Liver (tissue), 9 donors: ENCODE results near the gene IQSEC1. TPM values are rescaled to one million over a fixed set of nuclear protein-coding genes. Genes with fewer than 3 reads are reported as not detected.

Source experiments
- DNase-seq: peaks from one replicate; pipeline ENCODE4 v3.0.0-alpha.2; 2017; ENCODE audit warnings: low spot score
- H3K27ac ChIP-seq, 2 donors: one replicate each; pipeline ENCODE4 v1.7.0; 2013; ENCODE audit warnings: inconsistent platforms in 2 of 2, low read length in 2 of 2, control low read depth in 1 of 2, low read depth in 1 of 2, mild to moderate bottlenecking in 1 of 2
- H3K27me3 ChIP-seq, 4 donors: one replicate each; pipeline versions ENCODE4 v1.6.1 to v1.7.0; 2013; ENCODE audit warnings: low read length in 3 of 4, inconsistent platforms in 1 of 4, mild to moderate bottlenecking in 1 of 4, moderate library complexity in 1 of 4; ENCODE audit not compliant: control insufficient read depth in 4 of 4, insufficient read depth in 4 of 4
- H3K36me3 ChIP-seq, 4 donors: one replicate each; pipeline versions ENCODE4 v1.6.1 to v1.7.0; 2013; ENCODE audit warnings: low read length in 3 of 4, mild to moderate bottlenecking in 3 of 4, low read depth in 1 of 4, moderate library complexity in 1 of 4; ENCODE audit not compliant: control insufficient read depth in 4 of 4, insufficient read depth in 3 of 4
- H3K4me1 ChIP-seq, 4 donors: one replicate each; pipeline versions ENCODE4 v1.6.1 to v1.7.0; 2013; ENCODE audit warnings: low read length in 3 of 4, mild to moderate bottlenecking in 3 of 4, moderate library complexity in 1 of 4; ENCODE audit not compliant: control insufficient read depth in 4 of 4, insufficient read depth in 4 of 4
- H3K4me3 ChIP-seq, 3 donors: one replicate each; pipeline versions ENCODE4 v1.6.1 to v1.7.0; 2013; ENCODE audit warnings: low read length in 3 of 3, control low read depth in 1 of 3, low read depth in 1 of 3, mild to moderate bottlenecking in 1 of 3
- H3K9ac ChIP-seq, 2 donors: one replicate each; pipeline ENCODE4 v1.7.0; 2013; ENCODE audit warnings: low read length in 2 of 2, mild to moderate bottlenecking in 2 of 2, moderate library complexity in 2 of 2, control low read depth in 1 of 2, low read depth in 1 of 2
- H3K9me3 ChIP-seq, 4 donors: one replicate each; pipeline versions ENCODE4 v1.6.1 to v1.7.0; 2013; ENCODE audit warnings: low read length in 3 of 4; ENCODE audit not compliant: control insufficient read depth in 4 of 4
- ATF3 ChIP-seq: IDR thresholded peaks from 2 replicates; pipeline ENCODE4 v1.6.1; 2016; ENCODE audit warnings: antibody characterized with exemption
- CTCF ChIP-seq: fragments of 150-350 bp; IDR thresholded peaks from 2 replicates; pipeline ENCODE4 v1.5.1; 2017; ENCODE audit warnings: improper control_type of control experiment, low read depth, low read length; ENCODE audit not compliant: missing input control
- FOXA1 ChIP-seq: IDR thresholded peaks from 2 replicates; pipeline ENCODE4 v1.6.1; 2016; ENCODE audit warnings: antibody characterized with exemption
- FOXA2 ChIP-seq: IDR thresholded peaks from 2 replicates; pipeline ENCODE4 v1.6.1; 2016; ENCODE audit warnings: antibody characterized with exemption
- GABPA ChIP-seq, 2 donors: IDR thresholded peaks in 1 of 2; conservative IDR thresholded peaks in 1 of 2; 2 replicates each; pipeline ENCODE4 v1.6.1; 2016; ENCODE audit warnings: antibody characterized with exemption in 2 of 2, mild to moderate bottlenecking in 1 of 2, moderate library complexity in 1 of 2
- HNF4A ChIP-seq, 2 donors: conservative IDR thresholded peaks; 2 replicates each; pipeline ENCODE4 v1.6.1; 2016; ENCODE audit warnings: antibody characterized with exemption in 2 of 2, mild to moderate bottlenecking in 2 of 2
- JUND ChIP-seq, 2 donors: IDR thresholded peaks; 2 replicates each; pipeline ENCODE4 v1.6.1; 2016; ENCODE audit warnings: antibody characterized with exemption in 2 of 2
- MAX ChIP-seq: IDR thresholded peaks from 2 replicates; pipeline ENCODE4 v1.6.1; 2016; ENCODE audit warnings: antibody characterized with exemption
- NR2F2 ChIP-seq: IDR thresholded peaks from 2 replicates; pipeline ENCODE4 v1.6.1; 2016; ENCODE audit warnings: antibody characterized with exemption
- REST ChIP-seq: IDR thresholded peaks from 2 replicates; pipeline ENCODE4 v1.6.1; 2016; ENCODE audit warnings: antibody characterized with exemption, mild to moderate bottlenecking
- RXRA ChIP-seq, 2 donors: IDR thresholded peaks; 2 replicates each; pipeline ENCODE4 v1.6.1; 2017 to 2018; ENCODE audit warnings: antibody characterized with exemption in 2 of 2, mild to moderate bottlenecking in 1 of 2
- SP1 ChIP-seq: IDR thresholded peaks from 2 replicates; pipeline ENCODE4 v1.6.1; 2018; ENCODE audit warnings: antibody characterized with exemption, mild to moderate bottlenecking
- YY1 ChIP-seq: IDR thresholded peaks from 2 replicates; pipeline ENCODE4 v1.6.1; 2016; ENCODE audit warnings: antibody characterized with exemption, mild to moderate bottlenecking
- WGBS: extraction: QIAGEN DNeasy Blood & Tissue Kit; methylation state at CpG from one replicate; pipeline ENCODE4 v1.1.7; 2013; 5-methylcytosine and 5-hydroxymethylcytosine counted together
- polyA plus RNA-seq, 2 donors: library from polyadenylated mRNA; stranded (reverse) in 1 of 2; unstranded in 1 of 2; fragments of 200-250 nt in 1 of 2; fragments of >200 nt in 1 of 2; fragmentation: Nextera tagmentation in 1 of 2; extraction: Ambion mirVana in 1 of 2; gene quantifications; one replicate each; pipeline versions ENCODE4 v1.2.1 to v1.2.3, GENCODE V29; 2013 to 2015
- total RNA-seq, 2 donors: library from RNA; depleted of rRNA; stranded (reverse); fragments of >200 nt; gene quantifications; one replicate each; pipeline ENCODE4 v1.2.3, GENCODE V29; 2014
- donor health status: healthy.
- donor health status: healthy.
- donor health status: healthy.
- donor health status: healthy.
- donor health status: healthy.

IQSEC1 gene
- total and polyA plus RNA-seq, 4 donors: 12.7 to 56.0 (median 36.2) TPM

- H3K27ac ChIP-seq: no peak overlapping the region
Observed at GRCh38 chr3:12946251-12946648, 127.0 kb downstream of the IQSEC1 start.

GRCh38 chr3:12944849-12945248 lies 128.4 kb downstream of the IQSEC1 start:
- H3K36me3 ChIP-seq: peaks cover 3 to 20% (median 10%) of the 10 kb centered on the region in 4 donors
- TF ChIP-seq JUND (IDR thresholded peaks at IDR 0.05): no peak
- TF ChIP-seq CTCF: no peak
- no peak for TF ChIP-seq SP1
- no peak for TF ChIP-seq FOXA2
- no peak for TF ChIP-seq HNF4A (conservative IDR thresholded peaks at IDR 0.05)
- TF ChIP-seq ATF3: no peak
- no peak for TF ChIP-seq NR2F2
- no peak for TF ChIP-seq RXRA (IDR thresholded peaks at IDR 0.05)
- TF ChIP-seq REST: no peak

More at GRCh38 chr3:12946251-12946648, 127.0 kb downstream of the IQSEC1 start:
- Histone ChIP-seq H3K4me3 (no peak overlapping the region), H3K9ac (no peak overlapping the region), H3K36me3 (peaks cover 0 to 8% (median 5%) of the 10 kb centered on the region in 4 donors), H3K27me3 (no peaks in the 10 kb centered on the region), H3K4me1 (peaks cover 7 to 44% (median 24%) of the 10 kb centered on the region in 4 donors), H3K9me3 (no peaks in the 10 kb centered on the region)
- DNase-seq: no peak
- TF ChIP-seq FOXA2 (no peak), SP1 (no peak), GABPA (IDR thresholded peaks at IDR 0.05 in 1 of 2, conservative IDR thresholded peaks at IDR 0.05 in 1 of 2) (no peak), HNF4A (conservative IDR thresholded peaks at IDR 0.05) (no peak), MAX (no peak), FOXA1 (no peak), YY1 (no peak), CTCF (no peak), RXRA (IDR thresholded peaks at IDR 0.05) (no peak), REST (no peak)
- 83% methylated on average over 6 of the region's 6 CpGs for WGBS

More at GRCh38 chr3:12944849-12945248, 128.4 kb downstream of the IQSEC1 start:
- H3K27me3 ChIP-seq: no peaks in the 10 kb centered on the region
- no peaks in the 10 kb centered on the region for H3K9me3 ChIP-seq
- no peak overlapping the region for H3K27ac ChIP-seq
- WGBS: 88% methylated on average over 6 of the region's 6 CpGs
- DNase-seq: no peak
- H3K9ac ChIP-seq: no peak overlapping the region
- H3K4me3 ChIP-seq: no peak overlapping the region
- H3K4me1 ChIP-seq: peaks cover 7 to 44% (median 24%) of the 10 kb centered on the region in 4 donors
